Stimulated activated naive CD8-positive, alpha-beta T cell treated with anti-CD3 and anti-CD28 coated beads, Interleukin-15, Interleukin-2, amounts not matched to agents 100 ng/mL and 50 ng/mL, for 24 hours (primary cell): ENCODE measurements around the gene CMTM6.
"Not testable (repeated sequence)": the region's sequence is repeated elsewhere in the genome, so short reads cannot be mapped to it uniquely, and the experiment has no call there.

Experiments
- H3K27ac Mint-ChIP-seq: one replicate; pipeline ENCODE4 v1.8.0; 2021; ENCODE audit warnings: mild to moderate bottlenecking, mixed read lengths
- H3K27me3 Mint-ChIP-seq: one replicate; pipeline ENCODE4 v1.8.0; 2021; ENCODE audit warnings: mixed read lengths
- H3K36me3 Mint-ChIP-seq: one replicate; pipeline ENCODE4 v1.8.0; 2021; ENCODE audit warnings: low read depth, mixed read lengths
- H3K4me1 Mint-ChIP-seq: one replicate; pipeline ENCODE4 v1.8.0; 2021; ENCODE audit warnings: low read depth, mixed read lengths
- H3K4me3 Mint-ChIP-seq: one replicate; pipeline ENCODE4 v1.8.0; 2021; ENCODE audit warnings: mild to moderate bottlenecking, mixed read lengths
- H3K9me3 Mint-ChIP-seq: one replicate; pipeline ENCODE4 v1.8.0; 2021; ENCODE audit warnings: mixed read lengths

Gene CMTM6

DNA sequence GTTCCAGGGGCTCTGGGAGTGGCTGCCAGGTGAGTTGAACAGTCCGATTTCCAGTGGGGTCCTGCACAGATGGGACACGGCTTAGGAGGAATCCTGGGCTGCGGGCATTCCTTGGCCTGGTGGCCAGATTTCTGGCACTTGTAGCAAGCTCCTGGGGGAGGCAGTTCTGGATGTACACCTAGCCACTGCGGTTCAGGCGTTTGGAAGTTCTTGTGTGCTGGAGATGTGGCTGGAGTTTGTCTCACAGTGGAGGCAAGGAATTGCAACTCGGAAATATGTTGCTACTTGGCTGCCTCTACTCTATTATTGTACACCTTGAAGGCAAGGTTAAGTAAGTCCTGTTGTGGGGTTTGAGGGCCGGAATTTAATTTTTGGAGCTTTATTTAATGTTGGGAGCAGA lies 37.9 kb downstream of the CMTM6 start:
- H3K4me1 Mint-ChIP-seq, result peaks cover 28% of the 10 kb centered on the region
- H3K9me3 Mint-ChIP-seq, H3K4me3 Mint-ChIP-seq, H3K27ac Mint-ChIP-seq, H3K36me3 Mint-ChIP-seq, H3K27me3 Mint-ChIP-seq: not testable (repeated sequence)

DNA sequence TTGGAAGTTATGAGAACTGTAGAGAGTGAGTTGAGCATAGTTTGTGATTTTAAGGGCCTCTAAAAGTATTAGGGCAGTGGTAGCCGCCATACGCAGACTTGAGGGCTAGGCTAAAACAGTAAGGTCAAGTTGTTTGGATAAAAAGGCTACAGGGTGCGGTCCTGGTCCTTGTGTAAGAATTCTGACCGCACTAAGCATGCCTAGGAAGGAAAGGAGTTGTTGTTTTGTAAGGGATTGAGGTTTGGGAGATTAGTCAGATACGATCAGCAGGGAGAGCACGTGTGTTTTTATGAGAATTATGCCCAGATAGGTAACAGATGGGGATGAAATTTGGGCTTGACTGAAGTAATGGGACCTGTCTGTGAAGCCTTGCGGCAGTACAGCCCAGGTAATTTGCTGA lies 39.2 kb downstream of the CMTM6 start:
- not testable (repeated sequence) for H3K36me3 Mint-ChIP-seq, H3K27ac Mint-ChIP-seq, H3K27me3 Mint-ChIP-seq, H3K4me3 Mint-ChIP-seq, H3K9me3 Mint-ChIP-seq
- H3K4me1 Mint-ChIP-seq, result peaks cover 20% of the 10 kb centered on the region

DNA sequence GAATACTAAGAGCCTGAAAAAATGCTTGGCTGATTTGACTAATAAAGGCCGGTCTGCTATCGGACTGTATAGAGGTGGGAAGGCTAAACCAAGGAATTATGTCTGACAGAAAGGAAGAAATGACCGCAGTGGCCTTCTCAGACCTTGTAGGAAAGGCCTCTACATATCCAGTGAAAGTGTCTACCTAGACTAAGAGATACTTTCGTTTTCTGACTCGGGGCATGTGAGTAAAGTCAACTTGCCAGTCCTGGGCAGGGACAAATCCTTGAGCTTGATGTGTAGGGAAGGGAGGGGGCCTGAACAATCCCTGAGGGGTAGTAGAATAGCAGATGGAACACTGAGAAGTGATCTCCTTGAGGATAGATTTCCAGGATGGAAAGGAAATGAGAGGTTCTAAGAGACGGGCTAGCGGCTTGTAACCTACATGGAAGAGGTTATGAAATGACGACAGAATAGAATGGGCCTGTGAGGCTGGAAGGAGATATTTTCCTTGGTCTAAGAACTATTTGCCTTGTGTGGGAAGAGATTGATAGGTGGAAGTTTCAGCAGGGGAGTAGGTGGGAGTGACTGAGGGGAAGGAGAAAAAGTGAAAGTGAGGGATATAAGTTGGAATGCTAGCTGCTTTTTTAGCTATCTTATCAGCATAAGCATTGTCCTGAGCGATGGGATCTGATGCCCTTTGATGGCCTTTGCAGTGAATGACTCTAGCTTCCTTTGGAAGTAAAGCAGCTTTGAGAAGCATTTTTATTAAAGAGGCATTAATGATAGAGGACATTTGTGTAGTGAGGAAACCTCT lies 40.3 kb downstream of the CMTM6 start:
- H3K4me3 Mint-ChIP-seq, H3K27me3 Mint-ChIP-seq, H3K27ac Mint-ChIP-seq, H3K9me3 Mint-ChIP-seq: not testable (repeated sequence)
- H3K36me3 Mint-ChIP-seq, result peaks cover 18% of the 10 kb centered on the region
- peaks cover 23% of the 10 kb centered on the region for H3K4me1 Mint-ChIP-seq

DNA sequence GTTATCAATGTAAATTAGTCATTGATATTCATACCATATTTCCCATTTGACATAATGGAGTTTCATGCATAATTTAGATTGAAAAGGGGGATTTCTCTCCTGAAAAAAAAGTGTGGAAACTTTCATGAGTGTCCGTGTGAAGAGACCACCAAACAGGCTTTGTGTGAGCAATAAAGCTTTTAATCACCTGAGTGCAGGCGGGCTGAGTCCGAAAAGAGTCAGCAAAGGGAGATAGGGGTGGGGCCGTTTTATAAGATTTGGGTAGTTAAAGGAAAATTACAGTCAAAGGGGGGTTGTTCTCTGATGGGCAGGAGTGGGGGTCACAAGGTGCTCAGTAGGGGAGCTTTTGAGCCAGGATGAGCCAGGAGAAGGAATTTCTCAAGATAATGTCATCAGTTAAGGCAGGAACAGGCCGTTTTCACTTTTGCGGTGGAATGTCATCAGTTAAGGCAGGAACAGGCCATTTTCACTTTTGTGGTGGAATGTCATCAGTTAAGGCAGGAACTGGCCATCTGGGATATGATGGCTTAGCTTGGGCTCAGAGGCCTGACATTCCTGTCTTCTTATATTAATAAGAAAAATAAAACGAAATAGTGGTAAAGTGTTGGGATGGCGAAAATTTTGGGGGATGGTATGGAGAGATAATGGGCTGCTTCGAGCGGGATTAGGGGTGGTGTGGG lies 41.7 kb downstream of the CMTM6 start:
- peak overlapping the region; percentile 71 for H3K4me3 Mint-ChIP-seq
- H3K4me1 Mint-ChIP-seq, result peaks cover 28% of the 10 kb centered on the region
- not testable (repeated sequence) for H3K27ac Mint-ChIP-seq, H3K27me3 Mint-ChIP-seq, H3K9me3 Mint-ChIP-seq
- peaks cover 10% of the 10 kb centered on the region for H3K36me3 Mint-ChIP-seq

DNA sequence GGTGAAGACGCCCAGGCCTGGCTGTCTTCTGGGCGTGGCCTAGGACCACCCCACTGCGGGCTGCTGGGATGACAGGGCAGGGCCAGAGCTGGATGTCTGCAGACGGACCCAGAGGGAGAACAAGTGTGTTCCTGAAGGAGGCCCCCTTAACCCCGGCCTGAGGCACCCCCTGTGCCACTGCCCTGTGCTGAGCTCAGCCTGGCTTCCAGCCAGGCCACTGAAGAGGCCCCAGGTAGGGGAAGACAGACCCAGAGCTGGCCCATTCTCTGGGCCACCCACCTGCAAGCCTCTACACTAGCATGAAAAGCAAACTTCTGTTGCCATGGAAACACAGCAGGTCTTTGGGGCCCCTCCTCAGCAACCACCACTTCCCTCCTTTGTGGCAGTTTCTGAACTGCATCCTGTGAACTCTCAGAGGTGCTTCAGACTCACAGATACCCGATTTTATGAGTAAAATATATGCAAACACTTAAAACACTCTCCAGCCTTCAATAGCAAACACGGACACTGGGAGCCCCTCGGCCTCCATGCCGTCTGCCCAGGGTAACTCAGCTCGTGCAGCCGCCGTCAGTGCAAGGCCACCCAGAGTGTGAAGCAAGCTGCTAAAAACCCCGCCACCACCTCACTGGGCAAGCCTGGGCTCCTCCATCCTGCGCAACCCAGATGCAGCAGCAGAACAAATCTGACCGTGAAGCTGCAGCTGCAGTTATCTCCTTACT lies 42.5 kb downstream of the CMTM6 start:
- Mint-ChIP-seq H3K27ac (no peak overlapping the region), H3K4me3 (peak overlapping the region; percentile 71), H3K4me1 (peaks cover 31% of the 10 kb centered on the region), H3K9me3 (no peaks in the 10 kb centered on the region), H3K36me3 (peaks cover 8% of the 10 kb centered on the region), H3K27me3 (no peaks in the 10 kb centered on the region)

DNA sequence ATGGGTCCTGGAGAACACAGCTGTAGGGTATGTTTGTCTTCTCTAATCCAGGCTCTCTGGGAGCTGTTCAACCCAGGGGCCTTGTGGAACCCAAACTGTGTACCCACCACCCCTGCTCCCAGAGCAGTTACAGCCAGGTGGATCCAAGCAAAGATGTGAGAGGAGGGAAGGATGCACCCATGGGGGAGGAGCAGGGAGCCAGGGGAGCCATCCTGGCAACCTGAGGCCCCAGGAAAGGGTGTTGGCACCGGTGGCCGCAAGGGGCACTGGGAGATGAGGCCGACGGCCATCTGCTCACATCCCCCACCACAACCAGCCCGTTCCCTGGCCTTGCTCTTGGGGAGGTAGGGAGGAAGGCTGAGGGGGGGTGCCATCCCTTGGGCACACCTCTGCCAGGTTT lies 43.2 kb downstream of the CMTM6 start:
- no peaks in the 10 kb centered on the region for H3K27me3 Mint-ChIP-seq
- no peaks in the 10 kb centered on the region for H3K9me3 Mint-ChIP-seq
- peaks cover 31% of the 10 kb centered on the region for H3K4me1 Mint-ChIP-seq
- H3K27ac Mint-ChIP-seq, result no peak overlapping the region
- H3K4me3 Mint-ChIP-seq, result peak overlapping the region; percentile 71
- H3K36me3 Mint-ChIP-seq, result peaks cover 15% of the 10 kb centered on the region

DNA sequence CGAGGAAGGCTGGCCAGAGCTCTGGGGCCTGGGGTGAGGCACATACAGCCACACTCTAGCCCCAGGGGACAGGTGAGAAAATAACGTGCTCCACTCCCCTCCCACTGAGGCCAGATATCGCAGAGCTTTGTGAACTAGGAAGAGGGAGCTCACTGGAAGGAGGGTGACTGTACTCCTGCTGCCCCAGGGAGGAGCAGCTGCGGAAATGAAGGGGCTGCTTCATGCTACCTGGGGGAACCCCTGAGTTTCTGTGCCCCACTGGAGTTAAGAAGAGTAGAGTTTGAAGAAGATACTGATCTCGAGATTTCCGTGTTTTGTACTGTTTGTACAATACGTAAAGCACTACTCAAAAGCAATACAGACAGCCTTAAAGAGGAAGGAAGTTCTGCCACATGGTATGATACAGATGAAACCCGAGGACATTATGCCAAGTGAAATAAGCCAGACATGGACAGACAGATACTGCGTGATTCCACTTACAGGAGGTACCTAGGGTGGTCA lies 44.6 kb downstream of the CMTM6 start:
- Mint-ChIP-seq H3K36me3 (peaks cover 24% of the 10 kb centered on the region), H3K27ac (peak overlapping the region; percentile 88), H3K27me3 (no peaks in the 10 kb centered on the region), H3K4me3 (peak overlapping the region; percentile 54), H3K9me3 (no peaks in the 10 kb centered on the region), H3K4me1 (peaks cover 31% of the 10 kb centered on the region)

DNA sequence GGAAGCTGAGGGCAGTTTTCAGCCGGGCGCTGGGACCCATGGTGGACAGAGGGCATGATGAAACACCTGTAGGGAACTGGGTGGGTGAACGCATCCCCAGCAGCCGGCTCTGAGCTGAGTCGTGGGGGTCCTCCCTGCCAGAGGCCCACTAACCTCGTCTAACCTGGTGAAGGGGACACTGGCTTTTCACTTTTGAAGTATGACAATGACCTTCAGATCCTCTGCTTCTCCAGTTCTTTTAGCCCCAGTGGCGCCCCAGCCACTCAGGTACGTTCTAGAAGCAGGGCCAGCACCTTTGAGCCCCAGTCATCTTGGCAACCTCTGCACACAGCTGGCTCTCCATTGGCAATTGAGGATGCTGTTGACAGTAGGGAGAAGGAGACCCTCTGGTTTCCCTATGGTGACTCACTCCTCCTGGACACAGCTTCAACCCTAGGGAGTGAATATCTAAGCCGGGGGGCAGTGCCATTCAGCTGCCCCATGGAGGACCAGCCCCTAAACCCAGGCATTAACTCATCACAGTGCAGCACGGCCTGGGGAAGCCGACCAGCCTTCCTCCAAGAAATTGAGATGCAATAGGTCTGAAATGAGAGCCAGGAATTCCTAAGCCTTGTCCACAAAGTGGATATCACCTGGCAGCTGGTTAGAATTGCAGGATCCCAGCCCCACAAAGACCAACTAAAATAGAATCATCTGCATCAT lies 46.1 kb downstream of the CMTM6 start:
- Mint-ChIP-seq H3K9me3 (no peaks in the 10 kb centered on the region), H3K27me3 (no peaks in the 10 kb centered on the region), H3K36me3 (peaks cover 33% of the 10 kb centered on the region), H3K4me3 (peak overlapping the region; percentile 9), H3K27ac (peak overlapping the region; percentile 88), H3K4me1 (peaks cover 31% of the 10 kb centered on the region)

DNA sequence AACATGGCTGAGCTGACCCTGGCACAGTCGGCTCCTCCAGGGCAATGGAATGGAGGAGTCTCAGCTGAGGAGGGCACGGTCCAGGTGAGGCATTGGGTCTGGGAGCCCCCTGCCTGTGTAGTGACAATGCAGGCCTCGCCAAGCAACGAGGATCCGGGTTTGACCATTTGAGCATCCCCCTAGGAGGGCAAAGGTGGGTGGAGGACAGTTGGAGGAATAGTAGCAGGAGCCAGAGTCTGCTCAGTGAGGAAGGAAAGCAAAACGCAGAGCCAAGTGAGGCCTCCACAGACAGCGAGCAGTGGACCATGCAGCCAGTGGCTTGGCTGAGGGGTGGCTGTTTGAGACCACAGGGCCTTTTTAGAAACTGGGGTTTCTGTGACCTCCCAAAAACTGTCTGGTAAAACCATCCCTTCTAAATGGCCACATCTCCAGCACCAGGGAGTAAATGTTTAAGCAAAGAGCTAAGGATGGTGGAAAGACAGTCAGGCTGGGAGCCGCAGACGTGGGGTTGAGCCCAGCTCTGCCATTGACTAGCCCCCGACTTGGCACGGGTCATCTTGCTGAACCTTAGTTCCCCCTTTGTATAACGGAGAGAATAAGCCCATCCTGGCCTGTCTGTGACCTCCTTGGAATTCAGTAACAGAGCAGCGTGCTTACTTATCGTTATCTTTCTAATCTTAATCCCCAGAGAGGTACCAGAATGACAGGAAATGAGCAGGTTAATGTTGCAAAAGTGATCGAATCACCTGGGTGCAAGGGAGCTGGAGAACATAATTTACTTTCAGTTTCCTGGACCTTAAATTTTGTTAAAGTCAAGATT lies 46.8 kb downstream of the CMTM6 start:
- Mint-ChIP-seq H3K4me1 (peaks cover 31% of the 10 kb centered on the region), H3K27me3 (no peaks in the 10 kb centered on the region), H3K36me3 (peaks cover 34% of the 10 kb centered on the region), H3K4me3 (peak overlapping the region; percentile 9), H3K27ac (peak overlapping the region; percentile 57), H3K9me3 (no peaks in the 10 kb centered on the region)

DNA sequence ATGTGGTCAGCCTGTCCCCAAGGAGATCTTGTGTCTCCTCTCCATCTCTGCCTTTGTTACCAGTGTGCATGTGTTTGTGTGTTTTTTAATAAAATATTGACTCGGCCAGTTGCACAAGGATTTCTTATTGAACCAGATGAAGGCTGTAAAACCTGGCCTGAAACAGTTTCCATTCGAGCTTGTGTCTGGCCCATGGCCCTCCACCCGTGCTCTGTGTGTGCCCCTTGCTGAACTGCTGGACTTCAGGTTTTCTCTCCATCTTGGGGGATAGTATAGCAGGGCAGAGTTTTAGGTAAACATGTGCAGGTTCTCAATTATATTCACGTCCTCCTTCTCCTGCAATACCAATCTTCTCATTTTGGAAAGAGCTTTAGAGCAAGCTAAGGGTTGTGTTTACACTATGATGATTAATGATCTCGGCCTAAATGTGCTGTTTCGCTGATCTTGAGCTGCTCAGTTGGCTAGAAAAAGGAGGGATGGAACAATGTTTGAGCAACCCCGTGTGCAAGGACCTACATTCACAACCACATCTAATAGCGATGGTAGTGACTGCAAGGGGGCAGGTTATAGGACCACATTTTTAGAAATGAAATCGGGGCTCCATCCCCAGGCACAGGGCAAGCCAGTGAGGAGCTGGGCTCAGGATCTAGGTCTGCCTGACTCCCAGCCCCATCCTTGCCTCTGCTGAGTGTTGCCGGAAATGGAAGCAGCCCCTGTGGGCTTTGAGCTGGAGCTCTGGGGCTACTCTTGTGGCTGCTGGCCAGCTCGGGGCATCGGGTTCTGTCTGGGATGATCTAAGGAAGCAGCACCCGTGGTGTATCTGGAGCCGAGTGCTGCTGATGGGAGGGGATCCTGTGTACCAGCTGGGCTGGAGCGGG lies 47.7 kb downstream of the CMTM6 start:
- Mint-ChIP-seq H3K36me3 (peaks cover 39% of the 10 kb centered on the region), H3K9me3 (no peaks in the 10 kb centered on the region), H3K4me3 (no peak overlapping the region), H3K27me3 (no peaks in the 10 kb centered on the region), H3K4me1 (peaks cover 38% of the 10 kb centered on the region), H3K27ac (peak overlapping the region; percentile 57)

DNA sequence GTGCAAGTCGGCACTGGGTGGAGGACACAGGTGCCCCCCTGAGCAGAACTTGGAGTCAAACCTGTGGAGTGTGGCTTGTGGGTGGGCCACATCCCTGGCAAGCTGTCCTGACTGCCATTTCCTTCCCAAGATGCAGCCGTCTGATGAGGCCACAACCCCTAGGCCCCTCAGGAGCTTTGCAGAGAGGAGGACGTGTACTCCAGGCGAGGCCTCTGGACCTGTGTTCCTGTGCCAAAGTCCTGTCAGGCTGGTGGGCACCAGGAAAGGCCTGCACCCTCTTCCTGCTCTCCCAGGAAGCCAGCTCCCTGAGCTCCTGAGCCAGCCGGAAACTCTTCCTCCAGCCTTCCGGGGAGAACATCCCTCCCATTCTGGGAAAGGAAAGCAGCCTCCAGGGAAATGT lies 48.5 kb downstream of the CMTM6 start:
- Mint-ChIP-seq H3K36me3 (peaks cover 42% of the 10 kb centered on the region), H3K27me3 (no peaks in the 10 kb centered on the region), H3K4me1 (peaks cover 38% of the 10 kb centered on the region), H3K4me3 (no peak overlapping the region), H3K9me3 (no peaks in the 10 kb centered on the region), H3K27ac (no peak overlapping the region)

DNA sequence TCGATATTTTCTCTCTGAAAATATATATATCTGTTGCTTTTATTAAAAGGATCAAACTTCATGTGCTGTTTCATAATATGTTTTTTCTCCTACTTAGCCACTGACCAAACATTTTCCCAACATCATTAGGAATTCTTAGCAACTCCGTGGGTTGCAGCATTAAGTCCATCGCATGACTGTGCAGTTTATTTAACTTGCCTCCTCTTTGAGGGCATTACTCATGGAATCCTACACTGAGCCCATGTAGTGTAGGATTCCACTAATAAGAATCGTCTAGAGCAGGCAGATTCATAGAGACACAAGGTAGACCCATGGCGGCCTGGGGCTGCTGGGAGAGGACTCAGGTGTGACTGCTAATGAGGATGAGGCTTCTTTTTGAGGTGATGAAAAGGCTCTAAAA lies 49.3 kb downstream of the CMTM6 start:
- Mint-ChIP-seq H3K36me3 (peaks cover 45% of the 10 kb centered on the region), H3K4me1 (peaks cover 38% of the 10 kb centered on the region), H3K4me3 (no peak overlapping the region), H3K9me3 (no peaks in the 10 kb centered on the region), H3K27me3 (no peaks in the 10 kb centered on the region), H3K27ac (peak overlapping the region; percentile 33)

DNA sequence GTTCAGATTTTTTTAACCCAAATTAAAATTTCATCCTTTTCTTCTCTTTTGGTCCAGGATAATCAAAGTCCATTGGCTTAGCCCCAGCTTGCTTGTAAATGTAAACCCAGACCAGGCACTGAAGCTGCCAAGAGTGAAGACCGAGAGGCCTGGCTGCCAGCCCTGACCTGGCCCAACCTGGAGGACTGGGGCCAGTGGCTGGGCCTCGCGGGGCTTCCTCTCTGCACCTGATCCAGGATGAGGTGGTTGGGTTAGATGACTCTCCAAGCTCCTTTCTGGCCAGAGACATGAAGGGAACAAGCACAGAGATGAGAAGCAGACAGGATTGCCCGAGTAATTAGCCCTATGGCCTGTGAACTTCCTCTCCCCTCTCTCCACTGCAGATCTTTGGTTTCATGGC lies 50.6 kb downstream of the CMTM6 start:
- Mint-ChIP-seq H3K4me3 (no peak overlapping the region), H3K27me3 (no peaks in the 10 kb centered on the region), H3K27ac (no peak overlapping the region), H3K36me3 (peaks cover 42% of the 10 kb centered on the region), H3K9me3 (peaks cover 3% of the 10 kb centered on the region), H3K4me1 (peaks cover 40% of the 10 kb centered on the region)
